PFSK-1 (cell line): Measurements from ENCODE around the gene TREX2.

ENCODE experiments used
- FOXP2 ChIP-seq: optimal IDR thresholded peaks from 2 replicates; pipeline ENCODE3; 2011; ENCODE audit warnings: borderline replicate concordance, control low read depth, inconsistent platforms; ENCODE audit not compliant: insufficient read depth; ENCODE audit errors: extremely low read length, extremely low read depth
- POLR2AphosphoS5 ChIP-seq: IDR thresholded peaks from 2 replicates; pipeline ENCODE4 v1.6.1; 2012; ENCODE audit warnings: low read depth, mild to moderate bottlenecking, control low read depth, low read length, moderate library complexity
- TAF1 ChIP-seq: IDR thresholded peaks from 2 replicates; pipeline ENCODE4 v1.6.1; 2012; ENCODE audit warnings: low read length, control low read depth, borderline replicate concordance; ENCODE audit not compliant: insufficient read depth
- TF ChIP-seq, protein P1 (sequence below), 2 experiments: IDR thresholded peaks; 2 replicates each; pipeline versions ENCODE4 v1.6.1 to v1.8.0; 2011 to 2012; ENCODE audit warnings: low read depth in 2 of 2, low read length in 2 of 2, control low read depth in 1 of 2, inconsistent platforms in 1 of 2, mild to moderate bottlenecking in 1 of 2, moderate library complexity in 1 of 2; ENCODE audit not compliant: insufficient read depth in 1 of 2

DNA sequence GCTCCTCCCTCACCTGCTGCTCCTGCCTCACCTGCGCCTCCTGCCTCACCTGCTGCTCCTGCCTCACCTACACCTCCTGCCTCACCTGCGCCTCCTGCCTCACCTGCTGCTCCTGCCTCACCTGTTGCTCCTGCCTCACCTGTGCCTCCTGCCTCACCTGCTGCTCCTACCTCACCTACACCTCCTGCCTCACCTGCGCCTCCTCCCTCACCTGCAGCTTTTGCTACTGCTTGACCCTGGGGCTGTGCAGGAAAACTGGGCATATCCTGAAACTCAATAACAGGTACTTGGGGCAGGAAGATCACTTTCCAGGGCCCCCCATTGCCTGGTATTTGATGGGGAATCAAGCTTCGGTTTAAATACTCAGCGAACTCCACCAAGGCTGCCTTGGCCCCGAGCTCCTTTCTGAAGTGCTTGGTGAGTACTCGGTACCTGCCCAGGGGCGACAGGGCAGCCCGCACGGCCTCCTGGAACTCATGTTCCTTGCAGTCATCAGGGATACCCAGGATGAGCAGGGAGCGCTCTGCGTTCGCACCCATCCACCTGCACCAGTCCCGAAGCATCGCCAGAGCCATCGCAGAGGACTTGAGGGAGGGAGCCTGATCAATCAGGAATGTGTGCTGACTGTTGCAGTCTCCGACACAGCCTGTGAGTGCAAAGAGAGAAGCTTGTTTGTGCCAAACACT lies 47.4 kb downstream of the TREX2 start:
- TF ChIP-seq TAF1 (no peak), POLR2AphosphoS5 (no peak), FOXP2 (no peak)
- TF ChIP-seq, protein P1, sequence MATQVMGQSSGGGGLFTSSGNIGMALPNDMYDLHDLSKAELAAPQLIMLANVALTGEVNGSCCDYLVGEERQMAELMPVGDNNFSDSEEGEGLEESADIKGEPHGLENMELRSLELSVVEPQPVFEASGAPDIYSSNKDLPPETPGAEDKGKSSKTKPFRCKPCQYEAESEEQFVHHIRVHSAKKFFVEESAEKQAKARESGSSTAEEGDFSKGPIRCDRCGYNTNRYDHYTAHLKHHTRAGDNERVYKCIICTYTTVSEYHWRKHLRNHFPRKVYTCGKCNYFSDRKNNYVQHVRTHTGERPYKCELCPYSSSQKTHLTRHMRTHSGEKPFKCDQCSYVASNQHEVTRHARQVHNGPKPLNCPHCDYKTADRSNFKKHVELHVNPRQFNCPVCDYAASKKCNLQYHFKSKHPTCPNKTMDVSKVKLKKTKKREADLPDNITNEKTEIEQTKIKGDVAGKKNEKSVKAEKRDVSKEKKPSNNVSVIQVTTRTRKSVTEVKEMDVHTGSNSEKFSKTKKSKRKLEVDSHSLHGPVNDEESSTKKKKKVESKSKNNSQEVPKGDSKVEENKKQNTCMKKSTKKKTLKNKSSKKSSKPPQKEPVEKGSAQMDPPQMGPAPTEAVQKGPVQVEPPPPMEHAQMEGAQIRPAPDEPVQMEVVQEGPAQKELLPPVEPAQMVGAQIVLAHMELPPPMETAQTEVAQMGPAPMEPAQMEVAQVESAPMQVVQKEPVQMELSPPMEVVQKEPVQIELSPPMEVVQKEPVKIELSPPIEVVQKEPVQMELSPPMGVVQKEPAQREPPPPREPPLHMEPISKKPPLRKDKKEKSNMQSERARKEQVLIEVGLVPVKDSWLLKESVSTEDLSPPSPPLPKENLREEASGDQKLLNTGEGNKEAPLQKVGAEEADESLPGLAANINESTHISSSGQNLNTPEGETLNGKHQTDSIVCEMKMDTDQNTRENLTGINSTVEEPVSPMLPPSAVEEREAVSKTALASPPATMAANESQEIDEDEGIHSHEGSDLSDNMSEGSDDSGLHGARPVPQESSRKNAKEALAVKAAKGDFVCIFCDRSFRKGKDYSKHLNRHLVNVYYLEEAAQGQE (IDR thresholded peaks at IDR 0.05; ENCODE audit: insufficient read depth in 1 of 2, low read depth in 2 of 2, low read length in 2 of 2): no peak
